Measurements from ENCODE around the gene ZIC1.

The ZIC1 gene

GRCh38 chr3:147370349-147370748 is 38.8 kb upstream of the ZIC1 start:
- H3K27ac Mint-ChIP-seq = no peak overlapping the region
- ATAC-seq (replicated peaks) = no peak
- no peak for DNase-seq
- no peaks in the 10 kb centered on the region for H3K36me3 Mint-ChIP-seq (ENCODE audit: insufficient read depth)
- H3K4me3 Mint-ChIP-seq = no peak overlapping the region
- H3K9me3 Mint-ChIP-seq = peaks cover 0 to 1% of the 10 kb centered on the region in 2 donors
- no peaks in the 10 kb centered on the region for H3K4me1 Mint-ChIP-seq (ENCODE audit: low read depth in 2 of 2)
- peaks cover 48 to 72% of the 10 kb centered on the region in 2 donors for H3K27me3 Mint-ChIP-seq

GRCh38 chr3:147371140-147371539 is 38.0 kb upstream of the ZIC1 start:
- H3K9me3 Mint-ChIP-seq = peaks cover 0 to 1% of the 10 kb centered on the region in 2 donors
- peaks cover 48 to 72% of the 10 kb centered on the region in 2 donors for H3K27me3 Mint-ChIP-seq
- ATAC-seq (replicated peaks) (no peak), DNase-seq (no peak)
- no peak overlapping the region for H3K27ac Mint-ChIP-seq
- H3K36me3 Mint-ChIP-seq (ENCODE audit: insufficient read depth) = no peaks in the 10 kb centered on the region
- no peak overlapping the region for H3K4me3 Mint-ChIP-seq
- no peaks in the 10 kb centered on the region for H3K4me1 Mint-ChIP-seq (ENCODE audit: low read depth in 2 of 2)

DNA sequence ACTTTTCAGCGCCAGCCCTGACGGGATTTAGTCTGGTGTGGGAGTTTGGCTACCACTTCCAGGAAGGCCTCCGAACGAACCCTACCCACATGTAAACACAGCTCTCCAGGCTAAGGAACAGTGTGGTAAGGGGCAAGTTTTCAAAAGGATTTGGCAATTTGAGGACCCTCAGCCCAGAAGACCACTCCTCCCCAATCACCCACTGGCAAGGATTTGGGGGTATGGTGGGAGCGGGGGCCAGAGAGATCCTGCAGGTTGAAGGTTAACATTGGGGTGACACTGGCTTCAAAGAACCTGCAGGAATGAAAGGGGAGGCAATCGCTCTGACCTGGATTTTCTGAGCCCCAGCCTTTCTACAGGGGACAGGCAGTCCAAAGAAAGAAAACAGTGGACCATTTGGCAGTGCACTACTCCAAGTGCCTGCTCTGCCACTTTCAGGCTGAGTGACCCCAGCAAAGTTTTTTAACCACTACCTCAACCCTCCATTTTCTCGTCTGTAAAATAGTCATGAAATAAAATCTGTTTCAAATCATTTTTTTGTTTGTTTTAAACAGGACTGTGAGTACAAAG is 37.3 kb upstream of the ZIC1 start:
- no peak for ATAC-seq (replicated peaks)
- H3K4me3 Mint-ChIP-seq = no peak overlapping the region
- H3K27ac Mint-ChIP-seq = no peak overlapping the region
- no peaks in the 10 kb centered on the region for H3K36me3 Mint-ChIP-seq (ENCODE audit: insufficient read depth)
- peaks cover 48 to 72% of the 10 kb centered on the region in 2 donors for H3K27me3 Mint-ChIP-seq
- no peaks in the 10 kb centered on the region for H3K4me1 Mint-ChIP-seq (ENCODE audit: low read depth in 2 of 2)
- peaks cover 0 to 1% of the 10 kb centered on the region in 2 donors for H3K9me3 Mint-ChIP-seq
- DNase-seq = no peak

GRCh38 chr3:147372525-147373027 is 36.6 kb upstream of the ZIC1 start:
- H3K36me3 Mint-ChIP-seq (ENCODE audit: insufficient read depth) = no peaks in the 10 kb centered on the region
- no peak overlapping the region for H3K4me3 Mint-ChIP-seq
- ATAC-seq (replicated peaks) (no peak), DNase-seq (no peak)
- H3K27me3 Mint-ChIP-seq = peaks cover 53 to 78% of the 10 kb centered on the region in 2 donors
- peaks cover 0 to 1% of the 10 kb centered on the region in 2 donors for H3K9me3 Mint-ChIP-seq
- no peak overlapping the region for H3K27ac Mint-ChIP-seq
- H3K4me1 Mint-ChIP-seq (ENCODE audit: low read depth in 2 of 2) = no peaks in the 10 kb centered on the region

DNA sequence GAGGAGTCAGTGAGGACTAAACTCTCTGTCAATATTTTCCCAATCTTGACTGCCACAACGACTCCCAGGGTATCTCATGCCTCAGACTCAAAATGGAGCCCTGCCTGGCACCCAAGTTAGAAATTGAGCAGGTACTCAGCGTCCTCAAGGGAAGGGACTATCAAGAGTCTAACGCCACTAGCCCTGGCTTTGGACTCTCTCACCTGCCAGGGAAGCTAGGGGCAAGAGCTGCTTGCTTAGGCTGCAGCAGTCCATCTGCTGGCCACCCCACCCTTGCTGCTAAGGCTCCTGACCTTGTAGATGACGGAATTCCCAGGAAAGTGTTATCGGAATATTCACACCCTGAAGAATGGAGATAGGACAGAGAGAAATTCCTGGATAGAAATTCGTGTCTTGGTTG is 35.9 kb upstream of the ZIC1 start:
- Mint-ChIP-seq H3K27ac (no peak overlapping the region), H3K4me3 (no peak overlapping the region)
- no peak for DNase-seq

GRCh38 chr3:147377412-147378367 is 31.5 kb upstream of the ZIC1 start:
- no peak overlapping the region for H3K27ac Mint-ChIP-seq
- peaks cover 38 to 73% of the 10 kb centered on the region in 2 donors for H3K27me3 Mint-ChIP-seq
- no peaks in the 10 kb centered on the region for H3K4me1 Mint-ChIP-seq (ENCODE audit: low read depth in 2 of 2)
- DNase-seq = no peak
- no peak overlapping the region for H3K4me3 Mint-ChIP-seq
- H3K9me3 Mint-ChIP-seq = no peaks in the 10 kb centered on the region
- ATAC-seq (replicated peaks) = no peak
- no peaks in the 10 kb centered on the region for H3K36me3 Mint-ChIP-seq (ENCODE audit: insufficient read depth)

More for the DNA sequence above, 35.9 kb upstream of the ZIC1 start:
- peaks cover 0 to 1% of the 10 kb centered on the region in 2 donors for H3K9me3 Mint-ChIP-seq
- H3K4me1 Mint-ChIP-seq (ENCODE audit: low read depth in 2 of 2) = no peaks in the 10 kb centered on the region
- H3K27me3 Mint-ChIP-seq = peaks cover 56 to 81% of the 10 kb centered on the region in 2 donors
- no peaks in the 10 kb centered on the region for H3K36me3 Mint-ChIP-seq (ENCODE audit: insufficient read depth)
- no peak for ATAC-seq (replicated peaks)

GRCh38 chr3:147379651-147380050 is 29.5 kb upstream of the ZIC1 start:
- no peak overlapping the region for H3K4me3 Mint-ChIP-seq
- peaks cover 45 to 73% of the 10 kb centered on the region in 2 donors for H3K27me3 Mint-ChIP-seq
- no peak for ATAC-seq (replicated peaks)
- no peaks in the 10 kb centered on the region for H3K4me1 Mint-ChIP-seq (ENCODE audit: low read depth in 2 of 2)
- no peak overlapping the region for H3K27ac Mint-ChIP-seq
- DNase-seq = no peak
- H3K9me3 Mint-ChIP-seq = peaks cover 0 to 7% of the 10 kb centered on the region in 2 donors
- H3K36me3 Mint-ChIP-seq (ENCODE audit: insufficient read depth) = no peaks in the 10 kb centered on the region

GRCh38 chr3:147380387-147380951 is 28.7 kb upstream of the ZIC1 start:
- no peak overlapping the region for H3K4me3 Mint-ChIP-seq
- DNase-seq (no peak), ATAC-seq (replicated peaks) (no peak)
- no peak overlapping the region for H3K27ac Mint-ChIP-seq
- H3K36me3 Mint-ChIP-seq (ENCODE audit: insufficient read depth) = no peaks in the 10 kb centered on the region
- H3K9me3 Mint-ChIP-seq = peaks cover 0 to 7% of the 10 kb centered on the region in 2 donors
- no peaks in the 10 kb centered on the region for H3K4me1 Mint-ChIP-seq (ENCODE audit: low read depth in 2 of 2)
- H3K27me3 Mint-ChIP-seq = peaks cover 53 to 76% of the 10 kb centered on the region in 2 donors

DNA sequence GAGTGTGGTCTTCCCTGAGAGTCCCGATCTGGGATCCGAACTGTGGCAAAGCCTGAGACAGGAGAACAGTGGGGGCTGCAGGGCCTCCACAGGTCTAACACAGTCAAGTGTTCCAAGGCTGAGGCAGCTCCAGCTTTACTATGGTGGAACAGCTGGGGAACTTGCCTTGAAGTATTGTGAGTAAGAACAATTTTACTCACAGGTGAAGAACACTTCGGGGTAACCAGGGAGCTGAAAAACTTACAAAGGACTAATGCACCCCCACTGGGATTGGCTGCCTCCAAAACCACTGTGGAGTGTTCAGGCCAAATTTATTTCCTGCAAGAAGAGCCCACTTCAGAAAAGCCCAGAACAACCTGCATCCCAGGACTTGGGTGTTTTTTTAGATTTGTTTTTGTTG is 28.2 kb upstream of the ZIC1 start:
- H3K36me3 Mint-ChIP-seq (ENCODE audit: insufficient read depth) = no peaks in the 10 kb centered on the region
- H3K4me3 Mint-ChIP-seq = no peak overlapping the region
- no peak overlapping the region for H3K27ac Mint-ChIP-seq
- H3K27me3 Mint-ChIP-seq = peaks cover 58 to 81% of the 10 kb centered on the region in 2 donors
- ATAC-seq (replicated peaks) (no peak), DNase-seq (no peak)
- peaks cover 0 to 7% of the 10 kb centered on the region in 2 donors for H3K9me3 Mint-ChIP-seq
- no peaks in the 10 kb centered on the region for H3K4me1 Mint-ChIP-seq (ENCODE audit: low read depth in 2 of 2)

GRCh38 chr3:147381596-147381995 is 27.6 kb upstream of the ZIC1 start:
- DNase-seq (no peak), ATAC-seq (replicated peaks) (no peak)
- Mint-ChIP-seq H3K27me3 (peaks cover 64 to 87% of the 10 kb centered on the region in 2 donors), H3K36me3 (ENCODE audit: insufficient read depth) (no peaks in the 10 kb centered on the region), H3K4me3 (no peak overlapping the region), H3K9me3 (peaks cover 0 to 7% of the 10 kb centered on the region in 2 donors), H3K4me1 (ENCODE audit: low read depth in 2 of 2) (no peaks in the 10 kb centered on the region), H3K27ac (no peak overlapping the region)

- peaks cover 4 to 7% of the 10 kb centered on the region in 2 donors for H3K9me3 Mint-ChIP-seq
- H3K4me3 Mint-ChIP-seq = no peak overlapping the region
- ATAC-seq (replicated peaks) (no peak), DNase-seq (no peak)
- no peak overlapping the region for H3K27ac Mint-ChIP-seq
- peaks cover 69 to 91% of the 10 kb centered on the region in 2 donors for H3K27me3 Mint-ChIP-seq
- no peaks in the 10 kb centered on the region for H3K36me3 Mint-ChIP-seq (ENCODE audit: insufficient read depth)
- no peaks in the 10 kb centered on the region for H3K4me1 Mint-ChIP-seq (ENCODE audit: low read depth in 2 of 2)
Measured at GRCh38 chr3:147383617-147384016, 25.5 kb upstream of the ZIC1 start.

GRCh38 chr3:147384210-147385058 is 24.7 kb upstream of the ZIC1 start:
- Mint-ChIP-seq H3K9me3 (peaks cover 4 to 7% of the 10 kb centered on the region in 2 donors), H3K4me1 (ENCODE audit: low read depth in 2 of 2) (no peaks in the 10 kb centered on the region), H3K36me3 (ENCODE audit: insufficient read depth) (peaks cover 3% of the 10 kb centered on the region), H3K27me3 (peaks cover 71 to 91% of the 10 kb centered on the region in 2 donors), H3K27ac (no peak overlapping the region), H3K4me3 (no peak overlapping the region)
- DNase-seq = no peak
- no peak for ATAC-seq (replicated peaks)

Measured in effector memory CD8-positive, alpha-beta T cell (primary cell).